ENCODE results near the gene ID2.

Gene ID2

GRCh38 chr2:8659735-8660492 lies 21.9 kb upstream of the ID2 start:
- DNase-seq (ENCODE audit: low read depth): no peak
- TF ChIP-seq CTCF (IDR thresholded peaks at IDR 0.05; ENCODE audit: insufficient read depth, low read depth, low read length, missing control alignments): no peak
- no peak overlapping the region for H3K4me3 ChIP-seq (ENCODE audit: low read length)

- no peak for TF ChIP-seq CTCF (IDR thresholded peaks at IDR 0.05; ENCODE audit: insufficient read depth, low read depth, low read length, missing control alignments)
- DNase-seq (ENCODE audit: low read depth): no peak
- H3K4me3 ChIP-seq (ENCODE audit: low read length): no peak overlapping the region
Observed at GRCh38 chr2:8661235-8661634, 20.6 kb upstream of the ID2 start.

GRCh38 chr2:8661736-8662135 lies 20.1 kb upstream of the ID2 start:
- no peak for DNase-seq (ENCODE audit: low read depth)
- no peak overlapping the region for H3K4me3 ChIP-seq (ENCODE audit: low read length)
- TF ChIP-seq CTCF (IDR thresholded peaks at IDR 0.05; ENCODE audit: insufficient read depth, low read depth, low read length, missing control alignments): no peak

- DNase-seq (ENCODE audit: low read depth): peak; percentile 53
- no peak overlapping the region for H3K4me3 ChIP-seq (ENCODE audit: low read length)
- TF ChIP-seq CTCF (IDR thresholded peaks at IDR 0.05; ENCODE audit: insufficient read depth, low read depth, low read length, missing control alignments): peak; percentile 20
Observed at GRCh38 chr2:8662239-8662879, 19.5 kb upstream of the ID2 start.

GRCh38 chr2:8663997-8664396 lies 17.9 kb upstream of the ID2 start:
- TF ChIP-seq CTCF (IDR thresholded peaks at IDR 0.05; ENCODE audit: insufficient read depth, low read depth, low read length, missing control alignments): no peak
- no peak overlapping the region for H3K4me3 ChIP-seq (ENCODE audit: low read length)
- no peak for DNase-seq (ENCODE audit: low read depth)

- no peak overlapping the region for H3K4me3 ChIP-seq (ENCODE audit: low read length)
- TF ChIP-seq CTCF (IDR thresholded peaks at IDR 0.05; ENCODE audit: insufficient read depth, low read depth, low read length, missing control alignments): no peak
- no peak for DNase-seq (ENCODE audit: low read depth)
Observed at GRCh38 chr2:8666581-8666980, 15.3 kb upstream of the ID2 start.

Measured in epithelial cell of esophagus (primary cell).